ENCODE results near the gene PRKN.

PRKN gene

DNA sequence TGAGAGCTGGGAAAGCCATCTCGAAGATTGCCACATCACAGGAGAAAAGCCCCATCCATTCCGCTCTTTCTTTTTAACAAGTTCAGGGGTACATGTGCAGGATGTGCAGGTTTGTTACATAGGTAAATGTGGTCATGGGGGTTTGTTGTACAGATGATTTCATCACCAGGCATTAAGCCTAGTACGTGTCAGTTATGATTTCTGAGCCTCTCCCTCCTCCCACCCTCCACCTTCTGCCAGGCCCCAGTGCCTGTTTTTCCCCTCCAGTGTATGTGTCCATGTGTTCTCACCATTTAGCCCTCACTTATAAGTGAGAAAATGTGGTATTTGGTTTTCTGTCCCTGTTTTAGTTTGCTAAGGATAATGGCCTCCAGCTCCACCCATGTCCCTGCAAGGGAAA lies 887.2 kb downstream of the PRKN start:
- no peaks in the 10 kb centered on the region for H3K79me2 ChIP-seq (ENCODE audit: low read length)
- no peak for TF ChIP-seq EZH2phosphoT487 (IDR thresholded peaks at IDR 0.05; ENCODE audit: low read depth)
- TF ChIP-seq, protein P1, sequence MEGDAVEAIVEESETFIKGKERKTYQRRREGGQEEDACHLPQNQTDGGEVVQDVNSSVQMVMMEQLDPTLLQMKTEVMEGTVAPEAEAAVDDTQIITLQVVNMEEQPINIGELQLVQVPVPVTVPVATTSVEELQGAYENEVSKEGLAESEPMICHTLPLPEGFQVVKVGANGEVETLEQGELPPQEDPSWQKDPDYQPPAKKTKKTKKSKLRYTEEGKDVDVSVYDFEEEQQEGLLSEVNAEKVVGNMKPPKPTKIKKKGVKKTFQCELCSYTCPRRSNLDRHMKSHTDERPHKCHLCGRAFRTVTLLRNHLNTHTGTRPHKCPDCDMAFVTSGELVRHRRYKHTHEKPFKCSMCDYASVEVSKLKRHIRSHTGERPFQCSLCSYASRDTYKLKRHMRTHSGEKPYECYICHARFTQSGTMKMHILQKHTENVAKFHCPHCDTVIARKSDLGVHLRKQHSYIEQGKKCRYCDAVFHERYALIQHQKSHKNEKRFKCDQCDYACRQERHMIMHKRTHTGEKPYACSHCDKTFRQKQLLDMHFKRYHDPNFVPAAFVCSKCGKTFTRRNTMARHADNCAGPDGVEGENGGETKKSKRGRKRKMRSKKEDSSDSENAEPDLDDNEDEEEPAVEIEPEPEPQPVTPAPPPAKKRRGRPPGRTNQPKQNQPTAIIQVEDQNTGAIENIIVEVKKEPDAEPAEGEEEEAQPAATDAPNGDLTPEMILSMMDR (IDR thresholded peaks at IDR 0.05; ENCODE audit: low read depth, low read length) = no peak

DNA sequence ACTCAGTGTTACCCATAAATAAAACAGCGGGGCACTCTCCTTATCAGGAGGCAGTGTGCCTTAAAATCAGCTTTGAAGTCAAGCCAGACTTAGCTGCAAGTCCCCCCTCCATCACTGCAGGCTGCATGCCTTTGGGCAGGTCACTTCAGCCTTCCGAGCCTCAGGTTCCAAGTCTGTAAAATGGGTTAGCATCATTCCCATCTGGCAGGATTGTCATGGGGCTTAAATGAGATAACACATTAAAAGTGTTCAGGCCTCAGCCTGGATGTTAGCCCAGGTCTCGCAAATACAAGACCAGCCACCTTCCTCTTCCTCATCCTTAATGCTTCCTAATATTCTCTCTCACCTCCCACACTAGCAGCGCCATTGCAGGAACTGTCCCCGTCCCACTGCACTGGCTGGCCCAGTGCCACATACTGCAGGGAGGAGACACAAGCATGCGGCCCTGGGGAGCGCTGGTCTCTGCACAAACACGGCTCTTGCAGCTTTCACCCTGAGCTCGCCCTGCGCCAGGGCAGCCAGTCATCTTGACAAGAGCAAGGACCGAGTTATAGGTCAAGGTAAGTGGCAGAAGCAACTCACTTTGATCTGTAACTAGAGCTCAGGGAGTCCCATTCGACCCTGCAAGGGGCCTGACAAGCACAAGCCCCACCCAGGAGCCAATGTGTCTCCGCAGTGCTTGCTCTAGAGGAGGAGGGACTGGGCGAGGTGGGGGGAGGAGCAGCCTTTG lies 889.1 kb downstream of the PRKN start:
- no peaks in the 10 kb centered on the region for H3K36me3 ChIP-seq (replicated peaks; ENCODE audit: low read depth, low read length)
- no peaks in the 10 kb centered on the region for H3K4me1 ChIP-seq (ENCODE audit: low read length)
- no peaks in the 10 kb centered on the region for H3K27me3 ChIP-seq (ENCODE audit: low read depth, low read length)
- no peaks in the 10 kb centered on the region for H3K9me3 ChIP-seq (ENCODE audit: insufficient read depth, low read length)
- H4K20me1 ChIP-seq (ENCODE audit: insufficient read depth, low read length) = no peaks in the 10 kb centered on the region
- no peak for TF ChIP-seq EZH2phosphoT487 (IDR thresholded peaks at IDR 0.05; ENCODE audit: low read depth)
- TF ChIP-seq, protein P1 (IDR thresholded peaks at IDR 0.05; ENCODE audit: low read depth, low read length) = no peak
- H3K4me2 ChIP-seq (ENCODE audit: low read length) = no peak overlapping the region
- H3K27ac ChIP-seq (ENCODE audit: low read length) = no peak overlapping the region
- H3K9ac ChIP-seq (ENCODE audit: low read length) = no peak overlapping the region
- H3K4me3 ChIP-seq (ENCODE audit: low read length) = no peak overlapping the region
- no peak overlapping the region for H2AFZ ChIP-seq (ENCODE audit: low read depth, low read length)
- H3K79me2 ChIP-seq (ENCODE audit: low read length) = no peaks in the 10 kb centered on the region

More for the DNA sequence above, 887.2 kb downstream of the PRKN start:
- H3K9me3 ChIP-seq (ENCODE audit: insufficient read depth, low read length) = no peaks in the 10 kb centered on the region
- no peak overlapping the region for H3K4me2 ChIP-seq (ENCODE audit: low read length)
- H3K4me3 ChIP-seq (ENCODE audit: low read length) = no peak overlapping the region
- no peaks in the 10 kb centered on the region for H3K27me3 ChIP-seq (ENCODE audit: low read depth, low read length)
- H3K27ac ChIP-seq (ENCODE audit: low read length) = no peak overlapping the region
- no peaks in the 10 kb centered on the region for H3K4me1 ChIP-seq (ENCODE audit: low read length)
- no peak overlapping the region for H3K9ac ChIP-seq (ENCODE audit: low read length)
- H2AFZ ChIP-seq (ENCODE audit: low read depth, low read length) = no peak overlapping the region
- H3K36me3 ChIP-seq (replicated peaks; ENCODE audit: low read depth, low read length) = no peaks in the 10 kb centered on the region
- H4K20me1 ChIP-seq (ENCODE audit: insufficient read depth, low read length) = no peaks in the 10 kb centered on the region

DNA sequence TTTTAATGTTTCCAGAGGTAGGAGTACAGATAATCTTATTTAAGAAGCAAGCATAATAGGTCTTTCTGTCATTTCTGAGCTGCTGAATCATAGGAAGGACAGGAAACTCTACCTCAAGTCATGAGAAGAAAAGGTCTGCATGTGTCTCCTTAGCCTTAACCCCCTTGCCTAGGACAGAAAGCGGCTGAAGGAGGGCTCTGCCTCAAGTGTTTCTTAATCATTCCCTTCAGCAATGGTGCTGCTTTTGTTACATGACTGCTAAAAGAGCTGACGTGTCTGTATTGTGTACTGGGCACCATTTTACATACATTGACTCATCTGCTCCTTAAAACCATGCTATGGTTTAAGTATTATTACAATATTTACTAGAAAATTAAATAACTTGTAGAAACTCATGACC lies 889.7 kb downstream of the PRKN start:
- H4K20me1 ChIP-seq (ENCODE audit: insufficient read depth, low read length) = no peaks in the 10 kb centered on the region
- no peaks in the 10 kb centered on the region for H3K79me2 ChIP-seq (ENCODE audit: low read length)
- no peaks in the 10 kb centered on the region for H3K9me3 ChIP-seq (ENCODE audit: insufficient read depth, low read length)
- H3K27me3 ChIP-seq (ENCODE audit: low read depth, low read length) = no peaks in the 10 kb centered on the region
- H3K4me3 ChIP-seq (ENCODE audit: low read length) = no peak overlapping the region
- no peak overlapping the region for H3K4me2 ChIP-seq (ENCODE audit: low read length)
- H3K9ac ChIP-seq (ENCODE audit: low read length) = no peak overlapping the region
- no peaks in the 10 kb centered on the region for H3K36me3 ChIP-seq (replicated peaks; ENCODE audit: low read depth, low read length)
- no peak overlapping the region for H3K27ac ChIP-seq (ENCODE audit: low read length)
- no peak overlapping the region for H2AFZ ChIP-seq (ENCODE audit: low read depth, low read length)
- no peaks in the 10 kb centered on the region for H3K4me1 ChIP-seq (ENCODE audit: low read length)
- no peak for TF ChIP-seq EZH2phosphoT487 (IDR thresholded peaks at IDR 0.05; ENCODE audit: low read depth)
- TF ChIP-seq, protein P1 (IDR thresholded peaks at IDR 0.05; ENCODE audit: low read depth, low read length) = no peak

DNA sequence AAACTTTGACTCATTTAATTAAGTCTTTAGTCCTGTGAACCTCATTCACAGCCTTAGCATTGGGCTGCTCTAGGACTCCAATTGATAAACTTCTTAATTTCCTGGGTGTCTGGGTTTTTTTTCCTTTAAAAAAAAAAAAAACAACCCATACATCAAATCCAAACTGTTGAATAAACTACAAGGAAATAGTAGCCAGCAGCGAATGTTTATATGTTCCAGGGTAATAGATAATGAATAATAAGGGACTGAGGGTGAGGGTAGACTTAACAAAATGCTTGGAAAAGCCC lies 890.2 kb downstream of the PRKN start:
- Histone ChIP-seq H4K20me1 (ENCODE audit: insufficient read depth, low read length) (no peaks in the 10 kb centered on the region), H3K27ac (ENCODE audit: low read length) (no peak overlapping the region)
- TF ChIP-seq, protein P1 (IDR thresholded peaks at IDR 0.05; ENCODE audit: low read depth, low read length) = no peak
- no peak for TF ChIP-seq EZH2phosphoT487 (IDR thresholded peaks at IDR 0.05; ENCODE audit: low read depth)

More for the DNA sequence above, 890.2 kb downstream of the PRKN start:
- no peak overlapping the region for H2AFZ ChIP-seq (ENCODE audit: low read depth, low read length)
- H3K9ac ChIP-seq (ENCODE audit: low read length) = no peak overlapping the region
- H3K36me3 ChIP-seq (replicated peaks; ENCODE audit: low read depth, low read length) = no peaks in the 10 kb centered on the region
- H3K4me3 ChIP-seq (ENCODE audit: low read length) = no peak overlapping the region
- H3K4me1 ChIP-seq (ENCODE audit: low read length) = no peaks in the 10 kb centered on the region
- no peak overlapping the region for H3K4me2 ChIP-seq (ENCODE audit: low read length)
- H3K9me3 ChIP-seq (ENCODE audit: insufficient read depth, low read length) = no peaks in the 10 kb centered on the region
- no peaks in the 10 kb centered on the region for H3K79me2 ChIP-seq (ENCODE audit: low read length)
- no peaks in the 10 kb centered on the region for H3K27me3 ChIP-seq (ENCODE audit: low read depth, low read length)

Data from OCI-LY3 (cell line).